Stimulated activated naive CD8-positive, alpha-beta T cell treated with anti-CD3 and anti-CD28 coated beads, Interleukin-15, Interleukin-2, amounts not matched to agents 100 U/mL and 50 U/mL, for 24 hours (primary cell): ENCODE measurements around the gene MCCC1.
"Not testable (repeated sequence)": the region's sequence is repeated elsewhere in the genome, so short reads cannot be mapped to it uniquely, and the experiment has no call there.

Experiments used
- ATAC-seq: fragments of 150-1000 bp; cut with Tn5 transposase; one replicate; pipeline ENCODE4 v1.10.0; 2021
- DNase-seq: peaks from one replicate; pipeline ENCODE4 v3.0.0; 2021

The MCCC1 gene

GRCh38 chr3:183103950-183104349 is 4.7 kb upstream of the MCCC1 start:
- ATAC-seq, DNase-seq: not testable (repeated sequence)

GRCh38 chr3:183101040-183101439 is 1.7 kb upstream of the MCCC1 start:
- not testable (repeated sequence) for ATAC-seq

GRCh38 chr3:183100376-183100775 is 1.1 kb upstream of the MCCC1 start:
- no peak for ATAC-seq
- DNase-seq = no peak

More at GRCh38 chr3:183101040-183101439, 1.7 kb upstream of the MCCC1 start:
- not testable (repeated sequence) for DNase-seq

- ATAC-seq (no peak), DNase-seq (no peak)
Observed at GRCh38 chr3:183099838-183100204, 525 bp upstream of the MCCC1 start.

GRCh38 chr3:183098536-183099025 is 715 bp downstream of the MCCC1 start:
- peak; percentile 1 for ATAC-seq

GRCh38 chr3:183094711-183095110 is 4.6 kb downstream of the MCCC1 start:
- DNase-seq (no peak), ATAC-seq (no peak)

More at GRCh38 chr3:183098536-183099025, 715 bp downstream of the MCCC1 start:
- DNase-seq = no peak

- no peak for DNase-seq
- ATAC-seq = no peak
Observed at GRCh38 chr3:183092256-183092655, 7.0 kb downstream of the MCCC1 start.

GRCh38 chr3:183087184-183087583 is 12.1 kb downstream of the MCCC1 start:
- no peak for ATAC-seq
- no peak for DNase-seq

- ATAC-seq (no peak), DNase-seq (peak; percentile 13)
Observed at GRCh38 chr3:183085634-183086390, 13.5 kb downstream of the MCCC1 start.

GRCh38 chr3:183082355-183082915 is 16.9 kb downstream of the MCCC1 start:
- no peak for DNase-seq
- ATAC-seq = no peak

GRCh38 chr3:183081459-183082183 is 17.7 kb downstream of the MCCC1 start:
- no peak for DNase-seq
- ATAC-seq = no peak

GRCh38 chr3:183080628-183081027 is 18.7 kb downstream of the MCCC1 start:
- ATAC-seq = no peak
- no peak for DNase-seq

GRCh38 chr3:183074881-183075280 is 24.4 kb downstream of the MCCC1 start:
- ATAC-seq (no peak), DNase-seq (no peak)

- ATAC-seq = no peak
- no peak for DNase-seq
Observed at GRCh38 chr3:183074261-183074660, 25.0 kb downstream of the MCCC1 start.

GRCh38 chr3:183073839-183074238 is 25.5 kb downstream of the MCCC1 start:
- no peak for DNase-seq
- peak; percentile 76 for ATAC-seq

GRCh38 chr3:183070892-183071291 is 28.4 kb downstream of the MCCC1 start:
- DNase-seq (no peak), ATAC-seq (no peak)

- ATAC-seq (no peak), DNase-seq (no peak)
Observed at GRCh38 chr3:183069086-183069485, 30.2 kb downstream of the MCCC1 start.

- DNase-seq, ATAC-seq: not testable (repeated sequence)
Observed at GRCh38 chr3:183066891-183067290, 32.4 kb downstream of the MCCC1 start.

- no peak for DNase-seq
- no peak for ATAC-seq
Observed at GRCh38 chr3:183064475-183064874, 34.8 kb downstream of the MCCC1 start.

GRCh38 chr3:183061391-183062172 is 37.7 kb downstream of the MCCC1 start:
- ATAC-seq = no peak
- no peak for DNase-seq

GRCh38 chr3:183058351-183058750 is 40.9 kb downstream of the MCCC1 start:
- no peak for ATAC-seq
- DNase-seq = no peak

- ATAC-seq (no peak), DNase-seq (no peak)
Observed at GRCh38 chr3:183050706-183051105, 48.6 kb downstream of the MCCC1 start.
